DOHH2 (cell line): ENCODE results near the gene DNAJB4.

Source experiments
- H3F3A ChIP-seq: fragments of 200-600 bp; sonication (generic), shearing (Covaris generic); 2 replicates; pipeline ENCODE4 v1.6.0; 2016; ENCODE audit warnings: antibody characterized with exemption, mild to moderate bottlenecking; ENCODE audit not compliant: control insufficient read depth, insufficient read depth
- H3K27ac ChIP-seq: fragments of 200-600 bp; sonication (generic); 2 replicates; pipeline ENCODE4 v1.5.1; 2014; ENCODE audit warnings: low read depth, mild to moderate bottlenecking, low read length, moderate library complexity
- H3K27me3 ChIP-seq: fragments of 200-600 bp; sonication (generic); 2 replicates; pipeline ENCODE4 v1.6.1; 2014; ENCODE audit warnings: mild to moderate bottlenecking, low read length, mixed read lengths; ENCODE audit not compliant: control insufficient read depth
- H3K36me3 ChIP-seq: fragments of 200-600 bp; sonication (generic); 2 replicates; pipeline ENCODE4 v1.6.1; 2014; ENCODE audit warnings: mild to moderate bottlenecking, low read length, moderate library complexity, mixed read lengths; ENCODE audit not compliant: control insufficient read depth
- H3K4me1 ChIP-seq: fragments of 200-600 bp; sonication (generic); 2 replicates; pipeline ENCODE4 v1.6.1; 2014; ENCODE audit warnings: mild to moderate bottlenecking, low read length, mixed read lengths; ENCODE audit not compliant: control insufficient read depth
- H3K4me2 ChIP-seq: fragments of 200-600 bp; sonication (generic); 2 replicates; pipeline ENCODE4 v1.6.0; 2014; ENCODE audit warnings: mild to moderate bottlenecking, low read length, moderate library complexity
- H3K4me3 ChIP-seq: fragments of 200-600 bp; sonication (generic); 2 replicates; pipeline ENCODE4 v1.5.1; 2014; ENCODE audit warnings: mild to moderate bottlenecking, low read length, mixed read lengths
- H3K79me2 ChIP-seq: fragments of 200-600 bp; sonication (generic); 2 replicates; pipeline ENCODE4 v1.6.1; 2014; ENCODE audit warnings: mild to moderate bottlenecking, low read length, mixed read lengths; ENCODE audit not compliant: control insufficient read depth
- H3K9me2 ChIP-seq: fragments of 200-600 bp; sonication (generic); replicated peaks from 2 replicates; pipeline ENCODE4 v1.6.1; 2014; ENCODE audit warnings: mild to moderate bottlenecking, low read length, mixed read lengths; ENCODE audit not compliant: control insufficient read depth
- H3K9me3 ChIP-seq: fragments of 200-600 bp; sonication (generic); 2 replicates; pipeline ENCODE4 v1.6.1; 2014; ENCODE audit warnings: antibody characterized with exemption, low read length, mixed read lengths; ENCODE audit not compliant: control insufficient read depth, insufficient read depth
- H4K20me1 ChIP-seq: fragments of 200-600 bp; sonication (generic); 2 replicates; pipeline ENCODE4 v1.6.0; 2014; ENCODE audit warnings: low read depth, mild to moderate bottlenecking, antibody characterized with exemption, low read length, moderate library complexity; ENCODE audit not compliant: control insufficient read depth, insufficient read depth
- CTCF ChIP-seq: fragments of 200-600 bp; sonication (generic); IDR thresholded peaks from one replicate; pipeline ENCODE4 v1.5.1; 2014; ENCODE audit warnings: antibody characterized with exemption, mild to moderate bottlenecking, low read depth, low read length; ENCODE audit not compliant: poor library complexity, severe bottlenecking
- EZH2phosphoT487 ChIP-seq: fragments of 200-600 bp; sonication (generic); IDR thresholded peaks from 2 replicates; pipeline ENCODE4 v1.6.1; 2017; ENCODE audit warnings: borderline replicate concordance, mild to moderate bottlenecking, antibody characterized with exemption, low read length, moderate library complexity, mixed read lengths

The DNAJB4 gene

GRCh38 chr1:78038071-78038470 lies 33.3 kb downstream of the DNAJB4 start:
- H3K4me2 ChIP-seq: no peak overlapping the region
- H3K9me3 ChIP-seq: no peaks in the 10 kb centered on the region
- peaks cover 15% of the 10 kb centered on the region for H3K27me3 ChIP-seq
- no peaks in the 10 kb centered on the region for H4K20me1 ChIP-seq
- no peak overlapping the region for H3K4me3 ChIP-seq
- H3K36me3 ChIP-seq: no peaks in the 10 kb centered on the region
- H3F3A ChIP-seq: no peaks in the 10 kb centered on the region
- no peaks in the 10 kb centered on the region for H3K4me1 ChIP-seq
- no peak overlapping the region for H3K27ac ChIP-seq
- no peak for TF ChIP-seq CTCF
- no peak for TF ChIP-seq EZH2phosphoT487
- H3K9me2 ChIP-seq: no peaks in the 10 kb centered on the region
- H3K79me2 ChIP-seq: no peaks in the 10 kb centered on the region

GRCh38 chr1:78038491-78038939 lies 33.8 kb downstream of the DNAJB4 start:
- Histone ChIP-seq H4K20me1 (no peaks in the 10 kb centered on the region), H3K9me2 (no peaks in the 10 kb centered on the region)
- TF ChIP-seq EZH2phosphoT487 (no peak), CTCF (no peak)

GRCh38 chr1:78040484-78041089 lies 35.8 kb downstream of the DNAJB4 start:
- H4K20me1 ChIP-seq: no peaks in the 10 kb centered on the region
- H3K4me1 ChIP-seq: no peaks in the 10 kb centered on the region
- no peaks in the 10 kb centered on the region for H3K9me3 ChIP-seq
- no peak overlapping the region for H3K4me2 ChIP-seq
- H3K9me2 ChIP-seq: no peaks in the 10 kb centered on the region
- no peaks in the 10 kb centered on the region for H3K79me2 ChIP-seq
- no peak overlapping the region for H3K27ac ChIP-seq
- H3K4me3 ChIP-seq: no peak overlapping the region
- peaks cover 16% of the 10 kb centered on the region; the same call in 1 of the 2 replicates for H3K27me3 ChIP-seq
- TF ChIP-seq CTCF (no peak), EZH2phosphoT487 (no peak)
- H3K36me3 ChIP-seq: no peaks in the 10 kb centered on the region
- H3F3A ChIP-seq: no peaks in the 10 kb centered on the region

More at GRCh38 chr1:78038491-78038939, 33.8 kb downstream of the DNAJB4 start:
- no peaks in the 10 kb centered on the region for H3K9me3 ChIP-seq
- H3K4me2 ChIP-seq: no peak overlapping the region
- no peak overlapping the region for H3K27ac ChIP-seq
- H3K79me2 ChIP-seq: no peaks in the 10 kb centered on the region
- H3F3A ChIP-seq: no peaks in the 10 kb centered on the region
- H3K36me3 ChIP-seq: no peaks in the 10 kb centered on the region
- no peak overlapping the region for H3K4me3 ChIP-seq
- no peaks in the 10 kb centered on the region for H3K4me1 ChIP-seq
- H3K27me3 ChIP-seq: peaks cover 15% of the 10 kb centered on the region

GRCh38 chr1:78043436-78043835 lies 38.7 kb downstream of the DNAJB4 start:
- Histone ChIP-seq H3K9me2 (no peaks in the 10 kb centered on the region), H3K9me3 (no peaks in the 10 kb centered on the region), H3K27me3 (peaks cover 30% of the 10 kb centered on the region), H3K27ac (no peak overlapping the region), H3K4me1 (no peaks in the 10 kb centered on the region), H3F3A (no peaks in the 10 kb centered on the region), H4K20me1 (no peaks in the 10 kb centered on the region), H3K4me3 (no peak overlapping the region), H3K36me3 (no peaks in the 10 kb centered on the region), H3K4me2 (no peak overlapping the region), H3K79me2 (no peaks in the 10 kb centered on the region)
- TF ChIP-seq CTCF: no peak
- no peak for TF ChIP-seq EZH2phosphoT487
